Liver (tissue), 9 donors: ENCODE measurements around the gene WBP1. TPM values are rescaled to one million over a fixed set of nuclear protein-coding genes. Genes with fewer than 3 reads are reported as not detected.

ENCODE experiments used
- DNase-seq: peaks from one replicate; pipeline ENCODE4 v3.0.0-alpha.2; 2017; ENCODE audit warnings: low spot score
- H3K27ac ChIP-seq, 2 donors: one replicate each; pipeline ENCODE4 v1.7.0; 2013; ENCODE audit warnings: inconsistent platforms in 2 of 2, low read length in 2 of 2, control low read depth in 1 of 2, low read depth in 1 of 2, mild to moderate bottlenecking in 1 of 2
- H3K27me3 ChIP-seq, 4 donors: one replicate each; pipeline versions ENCODE4 v1.6.1 to v1.7.0; 2013; ENCODE audit warnings: low read length in 3 of 4, inconsistent platforms in 1 of 4, mild to moderate bottlenecking in 1 of 4, moderate library complexity in 1 of 4; ENCODE audit not compliant: control insufficient read depth in 4 of 4, insufficient read depth in 4 of 4
- H3K36me3 ChIP-seq, 4 donors: one replicate each; pipeline versions ENCODE4 v1.6.1 to v1.7.0; 2013; ENCODE audit warnings: low read length in 3 of 4, mild to moderate bottlenecking in 3 of 4, low read depth in 1 of 4, moderate library complexity in 1 of 4; ENCODE audit not compliant: control insufficient read depth in 4 of 4, insufficient read depth in 3 of 4
- H3K4me1 ChIP-seq, 4 donors: one replicate each; pipeline versions ENCODE4 v1.6.1 to v1.7.0; 2013; ENCODE audit warnings: low read length in 3 of 4, mild to moderate bottlenecking in 3 of 4, moderate library complexity in 1 of 4; ENCODE audit not compliant: control insufficient read depth in 4 of 4, insufficient read depth in 4 of 4
- H3K4me3 ChIP-seq, 3 donors: one replicate each; pipeline versions ENCODE4 v1.6.1 to v1.7.0; 2013; ENCODE audit warnings: low read length in 3 of 3, control low read depth in 1 of 3, low read depth in 1 of 3, mild to moderate bottlenecking in 1 of 3
- H3K9ac ChIP-seq, 2 donors: one replicate each; pipeline ENCODE4 v1.7.0; 2013; ENCODE audit warnings: low read length in 2 of 2, mild to moderate bottlenecking in 2 of 2, moderate library complexity in 2 of 2, control low read depth in 1 of 2, low read depth in 1 of 2
- H3K9me3 ChIP-seq, 4 donors: one replicate each; pipeline versions ENCODE4 v1.6.1 to v1.7.0; 2013; ENCODE audit warnings: low read length in 3 of 4; ENCODE audit not compliant: control insufficient read depth in 4 of 4
- ATF3 ChIP-seq: IDR thresholded peaks from 2 replicates; pipeline ENCODE4 v1.6.1; 2016; ENCODE audit warnings: antibody characterized with exemption
- EGR1 ChIP-seq, 2 donors: IDR thresholded peaks; 2 replicates each; pipeline ENCODE4 v1.6.1; 2016 to 2018; ENCODE audit warnings: antibody characterized with exemption in 2 of 2, low read depth in 2 of 2
- FOXA1 ChIP-seq: IDR thresholded peaks from 2 replicates; pipeline ENCODE4 v1.6.1; 2016; ENCODE audit warnings: antibody characterized with exemption
- FOXA2 ChIP-seq: IDR thresholded peaks from 2 replicates; pipeline ENCODE4 v1.6.1; 2016; ENCODE audit warnings: antibody characterized with exemption
- GABPA ChIP-seq, 2 donors: IDR thresholded peaks in 1 of 2; conservative IDR thresholded peaks in 1 of 2; 2 replicates each; pipeline ENCODE4 v1.6.1; 2016; ENCODE audit warnings: antibody characterized with exemption in 2 of 2, mild to moderate bottlenecking in 1 of 2, moderate library complexity in 1 of 2
- HNF4A ChIP-seq, 2 donors: conservative IDR thresholded peaks; 2 replicates each; pipeline ENCODE4 v1.6.1; 2016; ENCODE audit warnings: antibody characterized with exemption in 2 of 2, mild to moderate bottlenecking in 2 of 2
- HNF4G ChIP-seq: IDR thresholded peaks from 2 replicates; pipeline ENCODE4 v1.6.1; 2016; ENCODE audit warnings: antibody characterized with exemption
- JUND ChIP-seq, 2 donors: IDR thresholded peaks; 2 replicates each; pipeline ENCODE4 v1.6.1; 2016; ENCODE audit warnings: antibody characterized with exemption in 2 of 2
- MAX ChIP-seq: IDR thresholded peaks from 2 replicates; pipeline ENCODE4 v1.6.1; 2016; ENCODE audit warnings: antibody characterized with exemption
- NR2F2 ChIP-seq: IDR thresholded peaks from 2 replicates; pipeline ENCODE4 v1.6.1; 2016; ENCODE audit warnings: antibody characterized with exemption
- RAD21 ChIP-seq, 2 donors: IDR thresholded peaks; 2 replicates each; pipeline ENCODE4 v1.6.1; 2016; ENCODE audit warnings: antibody characterized with exemption in 2 of 2, mild to moderate bottlenecking in 2 of 2
- RXRA ChIP-seq, 2 donors: IDR thresholded peaks; 2 replicates each; pipeline ENCODE4 v1.6.1; 2017 to 2018; ENCODE audit warnings: antibody characterized with exemption in 2 of 2, mild to moderate bottlenecking in 1 of 2
- SP1 ChIP-seq: IDR thresholded peaks from 2 replicates; pipeline ENCODE4 v1.6.1; 2018; ENCODE audit warnings: antibody characterized with exemption, mild to moderate bottlenecking
- TAF1 ChIP-seq: conservative IDR thresholded peaks from 2 replicates; pipeline ENCODE4 v1.6.1; 2016; ENCODE audit warnings: antibody characterized with exemption, mild to moderate bottlenecking
- YY1 ChIP-seq: IDR thresholded peaks from 2 replicates; pipeline ENCODE4 v1.6.1; 2016; ENCODE audit warnings: antibody characterized with exemption, mild to moderate bottlenecking
- WGBS: extraction: QIAGEN DNeasy Blood & Tissue Kit; methylation state at CpG from one replicate; pipeline ENCODE4 v1.1.7; 2013; 5-methylcytosine and 5-hydroxymethylcytosine counted together
- polyA plus RNA-seq, 2 donors: library from polyadenylated mRNA; stranded (reverse) in 1 of 2; unstranded in 1 of 2; fragments of 200-250 nt in 1 of 2; fragments of >200 nt in 1 of 2; fragmentation: Nextera tagmentation in 1 of 2; extraction: Ambion mirVana in 1 of 2; gene quantifications; one replicate each; pipeline versions ENCODE4 v1.2.1 to v1.2.3, GENCODE V29; 2013 to 2015
- total RNA-seq, 2 donors: library from RNA; depleted of rRNA; stranded (reverse); fragments of >200 nt; gene quantifications; one replicate each; pipeline ENCODE4 v1.2.3, GENCODE V29; 2014
- TF ChIP-seq, protein P1 (sequence below): IDR thresholded peaks from 2 replicates; pipeline ENCODE4 v1.6.1; 2016; ENCODE audit warnings: antibody characterized with exemption
- TF ChIP-seq, protein P2 (sequence below): IDR thresholded peaks from 2 replicates; pipeline ENCODE4 v1.6.1; 2016; ENCODE audit warnings: antibody characterized with exemption, mild to moderate bottlenecking
- TF ChIP-seq, protein P3 (sequence below): fragments of 150-350 bp; IDR thresholded peaks from 2 replicates; pipeline ENCODE4 v1.5.1; 2017; ENCODE audit warnings: improper control_type of control experiment, low read depth, low read length; ENCODE audit not compliant: missing input control
- donor health status: healthy.
- donor health status: healthy.
- donor health status: healthy.
- donor health status: healthy.
- donor health status: healthy.

The WBP1 gene
- 10 to 100 TPM; 23.5 to 26.2 TPM for total RNA-seq
- 10 to 100 TPM; 19.2 to 45.0 TPM for polyA plus RNA-seq

GRCh38 chr2:74458132-74458937 is at the start of gene WBP1:
TSS of gene WBP1 (plus strand) at chr2:74458438. CDS start at chr2:74458603, 165 bp downstream.
- DNase-seq: peak; percentile 98
- TF ChIP-seq EGR1 (IDR thresholded peaks at IDR 0.05; ENCODE audit: low read depth in 2 of 2): no peak
- TF ChIP-seq FOXA2: peak; percentile 59
- TF ChIP-seq HNF4G: no peak
- peak; percentile 68 for TF ChIP-seq TAF1
- TF ChIP-seq SP1: peak; percentile 100
- peak in 1 of 2 donors; percentile 23 for TF ChIP-seq HNF4A (conservative IDR thresholded peaks at IDR 0.05)
- TF ChIP-seq, protein P1, sequence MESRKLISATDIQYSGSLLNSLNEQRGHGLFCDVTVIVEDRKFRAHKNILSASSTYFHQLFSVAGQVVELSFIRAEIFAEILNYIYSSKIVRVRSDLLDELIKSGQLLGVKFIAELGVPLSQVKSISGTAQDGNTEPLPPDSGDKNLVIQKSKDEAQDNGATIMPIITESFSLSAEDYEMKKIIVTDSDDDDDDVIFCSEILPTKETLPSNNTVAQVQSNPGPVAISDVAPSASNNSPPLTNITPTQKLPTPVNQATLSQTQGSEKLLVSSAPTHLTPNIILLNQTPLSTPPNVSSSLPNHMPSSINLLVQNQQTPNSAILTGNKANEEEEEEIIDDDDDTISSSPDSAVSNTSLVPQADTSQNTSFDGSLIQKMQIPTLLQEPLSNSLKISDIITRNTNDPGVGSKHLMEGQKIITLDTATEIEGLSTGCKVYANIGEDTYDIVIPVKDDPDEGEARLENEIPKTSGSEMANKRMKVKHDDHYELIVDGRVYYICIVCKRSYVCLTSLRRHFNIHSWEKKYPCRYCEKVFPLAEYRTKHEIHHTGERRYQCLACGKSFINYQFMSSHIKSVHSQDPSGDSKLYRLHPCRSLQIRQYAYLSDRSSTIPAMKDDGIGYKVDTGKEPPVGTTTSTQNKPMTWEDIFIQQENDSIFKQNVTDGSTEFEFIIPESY: peak; percentile 27
- TF ChIP-seq YY1: peak; percentile 96
- TF ChIP-seq JUND (IDR thresholded peaks at IDR 0.05): no peak
- TF ChIP-seq GABPA (IDR thresholded peaks at IDR 0.05 in 1 of 2, conservative IDR thresholded peaks at IDR 0.05 in 1 of 2): peak; percentile 45 to 86
- no peak for TF ChIP-seq NR2F2
- no peak for TF ChIP-seq ATF3
- TF ChIP-seq RAD21 (IDR thresholded peaks at IDR 0.05): peak in 1 of 2 donors; percentile 22
- no peak for TF ChIP-seq FOXA1
- TF ChIP-seq MAX: peak; percentile 38
- TF ChIP-seq, protein P2, sequence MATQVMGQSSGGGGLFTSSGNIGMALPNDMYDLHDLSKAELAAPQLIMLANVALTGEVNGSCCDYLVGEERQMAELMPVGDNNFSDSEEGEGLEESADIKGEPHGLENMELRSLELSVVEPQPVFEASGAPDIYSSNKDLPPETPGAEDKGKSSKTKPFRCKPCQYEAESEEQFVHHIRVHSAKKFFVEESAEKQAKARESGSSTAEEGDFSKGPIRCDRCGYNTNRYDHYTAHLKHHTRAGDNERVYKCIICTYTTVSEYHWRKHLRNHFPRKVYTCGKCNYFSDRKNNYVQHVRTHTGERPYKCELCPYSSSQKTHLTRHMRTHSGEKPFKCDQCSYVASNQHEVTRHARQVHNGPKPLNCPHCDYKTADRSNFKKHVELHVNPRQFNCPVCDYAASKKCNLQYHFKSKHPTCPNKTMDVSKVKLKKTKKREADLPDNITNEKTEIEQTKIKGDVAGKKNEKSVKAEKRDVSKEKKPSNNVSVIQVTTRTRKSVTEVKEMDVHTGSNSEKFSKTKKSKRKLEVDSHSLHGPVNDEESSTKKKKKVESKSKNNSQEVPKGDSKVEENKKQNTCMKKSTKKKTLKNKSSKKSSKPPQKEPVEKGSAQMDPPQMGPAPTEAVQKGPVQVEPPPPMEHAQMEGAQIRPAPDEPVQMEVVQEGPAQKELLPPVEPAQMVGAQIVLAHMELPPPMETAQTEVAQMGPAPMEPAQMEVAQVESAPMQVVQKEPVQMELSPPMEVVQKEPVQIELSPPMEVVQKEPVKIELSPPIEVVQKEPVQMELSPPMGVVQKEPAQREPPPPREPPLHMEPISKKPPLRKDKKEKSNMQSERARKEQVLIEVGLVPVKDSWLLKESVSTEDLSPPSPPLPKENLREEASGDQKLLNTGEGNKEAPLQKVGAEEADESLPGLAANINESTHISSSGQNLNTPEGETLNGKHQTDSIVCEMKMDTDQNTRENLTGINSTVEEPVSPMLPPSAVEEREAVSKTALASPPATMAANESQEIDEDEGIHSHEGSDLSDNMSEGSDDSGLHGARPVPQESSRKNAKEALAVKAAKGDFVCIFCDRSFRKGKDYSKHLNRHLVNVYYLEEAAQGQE: peak; percentile 55
- TF ChIP-seq RXRA (IDR thresholded peaks at IDR 0.05): peak; percentile 87 to 91
- TF ChIP-seq, protein P3, sequence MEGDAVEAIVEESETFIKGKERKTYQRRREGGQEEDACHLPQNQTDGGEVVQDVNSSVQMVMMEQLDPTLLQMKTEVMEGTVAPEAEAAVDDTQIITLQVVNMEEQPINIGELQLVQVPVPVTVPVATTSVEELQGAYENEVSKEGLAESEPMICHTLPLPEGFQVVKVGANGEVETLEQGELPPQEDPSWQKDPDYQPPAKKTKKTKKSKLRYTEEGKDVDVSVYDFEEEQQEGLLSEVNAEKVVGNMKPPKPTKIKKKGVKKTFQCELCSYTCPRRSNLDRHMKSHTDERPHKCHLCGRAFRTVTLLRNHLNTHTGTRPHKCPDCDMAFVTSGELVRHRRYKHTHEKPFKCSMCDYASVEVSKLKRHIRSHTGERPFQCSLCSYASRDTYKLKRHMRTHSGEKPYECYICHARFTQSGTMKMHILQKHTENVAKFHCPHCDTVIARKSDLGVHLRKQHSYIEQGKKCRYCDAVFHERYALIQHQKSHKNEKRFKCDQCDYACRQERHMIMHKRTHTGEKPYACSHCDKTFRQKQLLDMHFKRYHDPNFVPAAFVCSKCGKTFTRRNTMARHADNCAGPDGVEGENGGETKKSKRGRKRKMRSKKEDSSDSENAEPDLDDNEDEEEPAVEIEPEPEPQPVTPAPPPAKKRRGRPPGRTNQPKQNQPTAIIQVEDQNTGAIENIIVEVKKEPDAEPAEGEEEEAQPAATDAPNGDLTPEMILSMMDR: no peak
- Histone ChIP-seq H3K27me3 (no peaks in the 10 kb centered on the region), H3K4me1 (peaks cover 5 to 40% (median 34%) of the 10 kb centered on the region in 4 donors), H3K9ac (peak within 1 kb of the TSS; percentile 76 to 90), H3K36me3 (peaks cover 3 to 19% (median 8%) of the 10 kb centered on the region in 4 donors), H3K9me3 (no peaks in the 10 kb centered on the region), H3K4me3 (peak within 1 kb of the TSS; percentile 65 to 85 (median 76)), H3K27ac (peak within 1 kb of the TSS; percentile 97 to 99)
- under 1% methylated on average over 38 of the region's 38 CpGs for whole genome bisulfite sequencing
